Stomach smooth muscle (tissue), 2 donors: ENCODE results near the gene STUM.
"Not testable (repeated sequence)": the region's sequence is repeated elsewhere in the genome, so short reads cannot be mapped to it uniquely, and the experiment has no call there.

Experiments
- H3K27ac ChIP-seq: one replicate; pipeline ENCODE4 v1.7.0; 2013; ENCODE audit warnings: mild to moderate bottlenecking, low read length, inconsistent platforms
- H3K27me3 ChIP-seq, 2 donors: one replicate each; pipeline ENCODE4 v1.7.0; 2013; ENCODE audit warnings: low read length in 2 of 2; ENCODE audit not compliant: insufficient read depth in 2 of 2, control insufficient read depth in 1 of 2
- H3K36me3 ChIP-seq, 2 donors: one replicate each; pipeline ENCODE4 v1.7.0; 2013; ENCODE audit warnings: low read length in 2 of 2; ENCODE audit not compliant: control insufficient read depth in 2 of 2, insufficient read depth in 2 of 2
- H3K4me1 ChIP-seq: one replicate; pipeline ENCODE4 v1.7.0; 2013; ENCODE audit warnings: low read length; ENCODE audit not compliant: control insufficient read depth, insufficient read depth
- H3K4me3 ChIP-seq, 2 donors: one replicate each; pipeline ENCODE4 v1.7.0; 2013; ENCODE audit warnings: low read length in 2 of 2
- H3K9ac ChIP-seq, 2 donors: one replicate each; pipeline ENCODE4 v1.7.0; 2013; ENCODE audit warnings: low read length in 2 of 2, mild to moderate bottlenecking in 1 of 2
- H3K9me3 ChIP-seq, 2 donors: one replicate each; pipeline ENCODE4 v1.7.0; 2013; ENCODE audit warnings: low read length in 2 of 2; ENCODE audit not compliant: control insufficient read depth in 2 of 2
- donor health status: healthy.
- donor health status: Pancreatic carcinoma.

Gene STUM

GRCh38 chr1:226605318-226605950 is 56.9 kb downstream of the STUM start:
- H3K4me3 ChIP-seq, result no peak overlapping the region
- H3K4me1 ChIP-seq, result peaks cover 18% of the 10 kb centered on the region
- no peaks in the 10 kb centered on the region for H3K36me3 ChIP-seq
- H3K27ac ChIP-seq, result no peak overlapping the region
- no peak overlapping the region for H3K9ac ChIP-seq
- no peaks in the 10 kb centered on the region for H3K9me3 ChIP-seq
- no peaks in the 10 kb centered on the region for H3K27me3 ChIP-seq

GRCh38 chr1:226606311-226607267 is 58.0 kb downstream of the STUM start:
- Histone ChIP-seq H3K9ac (no peak overlapping the region), H3K4me3 (no peak overlapping the region), H3K36me3 (no peaks in the 10 kb centered on the region), H3K27me3 (no peaks in the 10 kb centered on the region), H3K9me3 (no peaks in the 10 kb centered on the region), H3K4me1 (peaks cover 21% of the 10 kb centered on the region), H3K27ac (no peak overlapping the region)

GRCh38 chr1:226607268-226607660 is 58.7 kb downstream of the STUM start:
- no peak overlapping the region for H3K9ac ChIP-seq
- H3K27ac ChIP-seq, result no peak overlapping the region
- H3K9me3 ChIP-seq, result no peaks in the 10 kb centered on the region
- H3K4me1 ChIP-seq, result peaks cover 21% of the 10 kb centered on the region
- H3K4me3 ChIP-seq, result no peak overlapping the region
- no peaks in the 10 kb centered on the region for H3K27me3 ChIP-seq
- no peaks in the 10 kb centered on the region for H3K36me3 ChIP-seq

- H3K36me3 ChIP-seq, result no peaks in the 10 kb centered on the region
- H3K27me3 ChIP-seq, result no peaks in the 10 kb centered on the region
- H3K4me1 ChIP-seq, result peaks cover 16% of the 10 kb centered on the region
- no peak overlapping the region for H3K27ac ChIP-seq
- no peak overlapping the region for H3K9ac ChIP-seq
- H3K4me3 ChIP-seq, result no peak overlapping the region
- no peaks in the 10 kb centered on the region for H3K9me3 ChIP-seq
Measured at GRCh38 chr1:226607821-226608220, 59.3 kb downstream of the STUM start.

GRCh38 chr1:226608699-226609505 is 60.3 kb downstream of the STUM start:
- Histone ChIP-seq H3K36me3 (no peaks in the 10 kb centered on the region), H3K9me3 (no peaks in the 10 kb centered on the region), H3K4me1 (peaks cover 16% of the 10 kb centered on the region), H3K4me3 (no peak overlapping the region), H3K27ac (no peak overlapping the region), H3K9ac (no peak overlapping the region), H3K27me3 (no peaks in the 10 kb centered on the region)

GRCh38 chr1:226609836-226610455 is 61.4 kb downstream of the STUM start:
- H3K9ac ChIP-seq, result no peak overlapping the region
- no peak overlapping the region for H3K27ac ChIP-seq
- peaks cover 8% of the 10 kb centered on the region for H3K4me1 ChIP-seq
- H3K4me3 ChIP-seq, result no peak overlapping the region
- H3K27me3 ChIP-seq, result no peaks in the 10 kb centered on the region
- H3K36me3 ChIP-seq, result no peaks in the 10 kb centered on the region
- H3K9me3 ChIP-seq, result no peaks in the 10 kb centered on the region

- Histone ChIP-seq H3K9me3 (no peaks in the 10 kb centered on the region), H3K4me1 (peaks cover 8% of the 10 kb centered on the region), H3K36me3 (no peaks in the 10 kb centered on the region), H3K9ac (no peak overlapping the region), H3K27me3 (no peaks in the 10 kb centered on the region), H3K4me3 (no peak overlapping the region), H3K27ac (no peak overlapping the region)
Measured at GRCh38 chr1:226610671-226611070, 62.1 kb downstream of the STUM start.

GRCh38 chr1:226611301-226611700 is 62.7 kb downstream of the STUM start:
- H3K9ac ChIP-seq, result no peak overlapping the region
- H3K4me1 ChIP-seq, result peaks cover 6% of the 10 kb centered on the region
- no peaks in the 10 kb centered on the region for H3K9me3 ChIP-seq
- H3K27me3 ChIP-seq, result no peaks in the 10 kb centered on the region
- H3K4me3 ChIP-seq, result no peak overlapping the region
- no peaks in the 10 kb centered on the region for H3K36me3 ChIP-seq
- H3K27ac ChIP-seq, result no peak overlapping the region

GRCh38 chr1:226611980-226612379 is 63.4 kb downstream of the STUM start:
- not testable (repeated sequence) for H3K9me3 ChIP-seq, H3K4me3 ChIP-seq

GRCh38 chr1:226615876-226616275 is 67.3 kb downstream of the STUM start:
- no peak overlapping the region for H3K4me3 ChIP-seq
- H3K4me1 ChIP-seq, result no peaks in the 10 kb centered on the region
- H3K9me3 ChIP-seq, result no peaks in the 10 kb centered on the region
- no peaks in the 10 kb centered on the region for H3K27me3 ChIP-seq
- no peaks in the 10 kb centered on the region for H3K36me3 ChIP-seq
- H3K9ac ChIP-seq, result no peak overlapping the region
- H3K27ac ChIP-seq, result no peak overlapping the region

More at GRCh38 chr1:226611980-226612379, 63.4 kb downstream of the STUM start:
- not testable (repeated sequence) for H3K4me1 ChIP-seq, H3K27ac ChIP-seq, H3K9ac ChIP-seq, H3K36me3 ChIP-seq, H3K27me3 ChIP-seq
